Activated CD8-positive, alpha-beta memory T cell treated with anti-CD3 and anti-CD28 coated beads, Interleukin-2, amount 50 U/mL, for 1 hour (primary cell): ENCODE data around the gene FBXW11.

Source experiments
- DNase-seq: peaks from one replicate; pipeline ENCODE4 v3.0.0-alpha.2; 2020; ENCODE audit errors: extremely low read depth

The FBXW11 gene

GRCh38 chr5:172006321-172007174 lies at the start of gene FBXW11:
FBXW11 (minus strand) TSS chr5:172006638; CDS start chr5:172006502, 136 bp downstream.
- DNase-seq = peak; percentile 90

- no peak for DNase-seq
Measured at GRCh38 chr5:172055996-172056395, 49.6 kb upstream of the FBXW11 start.

- no peak for DNase-seq
Measured at GRCh38 chr5:172055421-172055820, 49.0 kb upstream of the FBXW11 start.

GRCh38 chr5:172054611-172055153 lies 48.2 kb upstream of the FBXW11 start:
- no peak for DNase-seq

- no peak for DNase-seq
Measured at GRCh38 chr5:172052450-172053236, 46.2 kb upstream of the FBXW11 start.

- no peak for DNase-seq
Measured at GRCh38 chr5:172051643-172052339, 45.4 kb upstream of the FBXW11 start.

GRCh38 chr5:172050080-172050479 lies 43.6 kb upstream of the FBXW11 start:
- no peak for DNase-seq

- DNase-seq = no peak
Measured at GRCh38 chr5:172049226-172049796, 42.9 kb upstream of the FBXW11 start.

- no peak for DNase-seq
Measured at GRCh38 chr5:172048539-172049101, 42.2 kb upstream of the FBXW11 start.

GRCh38 chr5:172048170-172048422 lies 41.7 kb upstream of the FBXW11 start:
- DNase-seq = no peak

GRCh38 chr5:172046593-172046992 lies 40.2 kb upstream of the FBXW11 start:
- DNase-seq = no peak

- no peak for DNase-seq
Measured at GRCh38 chr5:172045315-172045632, 38.8 kb upstream of the FBXW11 start.

- DNase-seq = no peak
Measured at GRCh38 chr5:172044631-172045314, 38.3 kb upstream of the FBXW11 start.

GRCh38 chr5:172043865-172044264 lies 37.4 kb upstream of the FBXW11 start:
- DNase-seq = no peak

- DNase-seq = no peak
Measured at GRCh38 chr5:172042183-172042582, 35.7 kb upstream of the FBXW11 start.

GRCh38 chr5:172038167-172038566 lies 31.7 kb upstream of the FBXW11 start:
- DNase-seq = no peak

GRCh38 chr5:172035049-172035448 lies 28.6 kb upstream of the FBXW11 start:
- DNase-seq = no peak

GRCh38 chr5:172031894-172032461 lies 25.5 kb upstream of the FBXW11 start:
- DNase-seq = no peak

GRCh38 chr5:172029876-172030275 lies 23.4 kb upstream of the FBXW11 start:
- DNase-seq = no peak

GRCh38 chr5:172028167-172028566 lies 21.7 kb upstream of the FBXW11 start:
- no peak for DNase-seq
